Coronary artery (tissue), 2 donors: ENCODE results near the gene LOXHD1.

Experiments used
- DNase-seq: peaks from one replicate; pipeline ENCODE4 v3.0.0-alpha.2; 2017; ENCODE audit warnings: low spot score
- H3K27ac ChIP-seq, 2 donors: fragments of 200-600 bp; sonication (generic); one replicate each; pipeline ENCODE4 v1.5.1; 2016 to 2019
- H3K4me3 ChIP-seq: fragments of 200-600 bp; sonication (generic); 2 replicates; pipeline ENCODE4 v1.5.1; 2016; ENCODE audit warnings: mild to moderate bottlenecking, moderate library complexity
- CTCF ChIP-seq: fragments of 200-600 bp; sonication (generic); IDR thresholded peaks from one replicate; pipeline ENCODE4 v1.5.1; 2019; ENCODE audit warnings: antibody characterized with exemption

The LOXHD1 gene

GRCh38 chr18:46628206-46628605 is 28.8 kb downstream of the LOXHD1 start:
- TF ChIP-seq CTCF: no peak
- Histone ChIP-seq H3K4me3 (no peak overlapping the region), H3K27ac (no peak overlapping the region)
- peak; percentile 21 for DNase-seq

- DNase-seq: peak; percentile 46
- no peak overlapping the region for H3K4me3 ChIP-seq
- TF ChIP-seq CTCF: no peak
- no peak overlapping the region for H3K27ac ChIP-seq
Measured at GRCh38 chr18:46627136-46627535, 29.9 kb downstream of the LOXHD1 start.

GRCh38 chr18:46625069-46625468 is 32.0 kb downstream of the LOXHD1 start:
- H3K27ac ChIP-seq: no peak overlapping the region

GRCh38 chr18:46624127-46624526 is 32.9 kb downstream of the LOXHD1 start:
- H3K27ac ChIP-seq: no peak overlapping the region
- peak; percentile 38 for DNase-seq
- no peak overlapping the region for H3K4me3 ChIP-seq
- TF ChIP-seq CTCF: no peak

More at GRCh38 chr18:46625069-46625468, 32.0 kb downstream of the LOXHD1 start:
- H3K4me3 ChIP-seq: no peak overlapping the region
- no peak for TF ChIP-seq CTCF
- peak; percentile 43 for DNase-seq

- peak; percentile 58 for DNase-seq
- no peak overlapping the region for H3K27ac ChIP-seq
- H3K4me3 ChIP-seq: no peak overlapping the region
- TF ChIP-seq CTCF: no peak
Measured at GRCh38 chr18:46623541-46623940, 33.5 kb downstream of the LOXHD1 start.

GRCh38 chr18:46622999-46623398 is 34.0 kb downstream of the LOXHD1 start:
- H3K4me3 ChIP-seq: no peak overlapping the region
- TF ChIP-seq CTCF: no peak
- no peak overlapping the region for H3K27ac ChIP-seq
- DNase-seq: no peak

GRCh38 chr18:46622451-46622850 is 34.6 kb downstream of the LOXHD1 start:
- H3K27ac ChIP-seq: no peak overlapping the region
- DNase-seq: peak; percentile 45
- no peak overlapping the region for H3K4me3 ChIP-seq
- no peak for TF ChIP-seq CTCF
